ENCODE measurements around the gene ALDH9A1. TPM values are rescaled to one million over a fixed set of nuclear protein-coding genes. Genes with fewer than 3 reads are reported as not detected.

The ALDH9A1 gene
- total and polyA plus RNA-seq, 10 of the 15 experiments (the other 5 are each of a cell fraction or from before 2014, with no cell fraction given) = 25.7 to 106 (median 36.3) TPM

DNA sequence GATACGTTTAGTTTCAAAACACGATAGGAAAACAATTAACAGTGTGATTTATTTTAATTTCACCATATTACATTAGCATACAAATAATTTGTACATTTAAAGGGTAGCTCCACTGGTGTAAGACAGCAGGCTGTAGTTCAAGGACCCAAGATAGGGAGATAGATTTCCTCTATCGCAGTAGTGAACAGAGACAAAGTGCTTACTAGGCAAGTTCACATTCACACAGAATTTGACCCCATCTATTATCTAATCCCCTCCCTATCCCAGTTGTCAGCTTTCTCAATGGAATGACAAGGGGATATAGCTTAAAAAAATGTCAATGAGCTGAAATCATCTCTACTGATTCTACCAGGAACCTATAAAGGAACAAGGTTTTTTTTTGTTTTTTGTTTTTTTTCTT, 36.2 kb downstream of the ALDH9A1 start:
- no peak for FAIRE-seq
- Histone ChIP-seq H3K79me2 (ENCODE audit: control insufficient read depth, insufficient read depth, low read length) (no peaks in the 10 kb centered on the region), H3K27ac (ENCODE audit: control insufficient read depth, insufficient read depth) (no peak overlapping the region), H3K36me3 (ENCODE audit: control insufficient read depth in 2 of 2, insufficient read depth in 2 of 2, low read length in 1 of 2) (peaks cover 9 to 34% of the 10 kb centered on the region in 2 experiments), H2AFZ (ENCODE audit: control insufficient read depth, low read depth, low read length) (no peak overlapping the region), H4K20me1 (ENCODE audit: control insufficient read depth, insufficient read depth) (no peaks in the 10 kb centered on the region), H3K27me3 (replicated peaks in 1 of 2; ENCODE audit: control insufficient read depth in 2 of 2, insufficient read depth in 2 of 2, low read length in 1 of 2) (no peaks in the 10 kb centered on the region), H3K4me3 (no peak overlapping the region), H3K4me1 (ENCODE audit: control insufficient read depth, insufficient read depth, low read length) (no peaks in the 10 kb centered on the region), H3K9ac (ENCODE audit: control insufficient read depth, insufficient read depth, low read length) (no peak overlapping the region), H3K9me3 (replicated peaks; ENCODE audit: control insufficient read depth, insufficient read depth, low read length) (no peaks in the 10 kb centered on the region; the same call in 2 of the 3 replicates), H3K4me2 (ENCODE audit: control insufficient read depth, insufficient read depth) (no peak overlapping the region)
- CTCF ChIA-PET = no interaction called here
- TF ChIP-seq RAD51 (IDR thresholded peaks at IDR 0.05) (no peak), SREBF1 (IDR thresholded peaks at IDR 0.05; ENCODE audit: low read length) (no peak), EED (IDR thresholded peaks at IDR 0.05; ENCODE audit: low read depth) (no peak), TCF7 (IDR thresholded peaks at IDR 0.05; ENCODE audit: borderline replicate concordance) (no peak), TBL1XR1 (IDR thresholded peaks at IDR 0.05; ENCODE audit: low read depth, low read length) (no peak), MYB (IDR thresholded peaks at IDR 0.05; ENCODE audit: borderline replicate concordance, low read depth, low read length) (no peak), RCOR1 (conservative IDR thresholded peaks at IDR 0.05; ENCODE audit: low read depth, low read length) (no peak), STAT3 (IDR thresholded peaks at IDR 0.05; ENCODE audit: low read depth, low read length) (no peak), FOXK2 (IDR thresholded peaks at IDR 0.05) (no peak), RELA (IDR thresholded peaks at IDR 0.05; ENCODE audit: borderline replicate concordance, partially characterized antibody) (no peak)
- TF ChIP-seq, protein P1, sequence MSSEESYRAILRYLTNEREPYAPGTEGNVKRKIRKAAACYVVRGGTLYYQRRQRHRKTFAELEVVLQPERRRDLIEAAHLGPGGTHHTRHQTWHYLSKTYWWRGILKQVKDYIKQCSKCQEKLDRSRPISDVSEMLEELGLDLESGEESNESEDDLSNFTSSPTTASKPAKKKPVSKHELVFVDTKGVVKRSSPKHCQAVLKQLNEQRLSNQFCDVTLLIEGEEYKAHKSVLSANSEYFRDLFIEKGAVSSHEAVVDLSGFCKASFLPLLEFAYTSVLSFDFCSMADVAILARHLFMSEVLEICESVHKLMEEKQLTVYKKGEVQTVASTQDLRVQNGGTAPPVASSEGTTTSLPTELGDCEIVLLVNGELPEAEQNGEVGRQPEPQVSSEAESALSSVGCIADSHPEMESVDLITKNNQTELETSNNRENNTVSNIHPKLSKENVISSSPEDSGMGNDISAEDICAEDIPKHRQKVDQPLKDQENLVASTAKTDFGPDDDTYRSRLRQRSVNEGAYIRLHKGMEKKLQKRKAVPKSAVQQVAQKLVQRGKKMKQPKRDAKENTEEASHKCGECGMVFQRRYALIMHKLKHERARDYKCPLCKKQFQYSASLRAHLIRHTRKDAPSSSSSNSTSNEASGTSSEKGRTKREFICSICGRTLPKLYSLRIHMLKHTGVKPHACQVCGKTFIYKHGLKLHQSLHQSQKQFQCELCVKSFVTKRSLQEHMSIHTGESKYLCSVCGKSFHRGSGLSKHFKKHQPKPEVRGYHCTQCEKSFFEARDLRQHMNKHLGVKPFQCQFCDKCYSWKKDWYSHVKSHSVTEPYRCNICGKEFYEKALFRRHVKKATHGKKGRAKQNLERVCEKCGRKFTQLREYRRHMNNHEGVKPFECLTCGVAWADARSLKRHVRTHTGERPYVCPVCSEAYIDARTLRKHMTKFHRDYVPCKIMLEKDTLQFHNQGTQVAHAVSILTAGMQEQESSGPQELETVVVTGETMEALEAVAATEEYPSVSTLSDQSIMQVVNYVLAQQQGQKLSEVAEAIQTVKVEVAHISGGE (CRISPR knock-in tag; IDR thresholded peaks at IDR 0.05) = no peak
- TF ChIP-seq, protein P2, sequence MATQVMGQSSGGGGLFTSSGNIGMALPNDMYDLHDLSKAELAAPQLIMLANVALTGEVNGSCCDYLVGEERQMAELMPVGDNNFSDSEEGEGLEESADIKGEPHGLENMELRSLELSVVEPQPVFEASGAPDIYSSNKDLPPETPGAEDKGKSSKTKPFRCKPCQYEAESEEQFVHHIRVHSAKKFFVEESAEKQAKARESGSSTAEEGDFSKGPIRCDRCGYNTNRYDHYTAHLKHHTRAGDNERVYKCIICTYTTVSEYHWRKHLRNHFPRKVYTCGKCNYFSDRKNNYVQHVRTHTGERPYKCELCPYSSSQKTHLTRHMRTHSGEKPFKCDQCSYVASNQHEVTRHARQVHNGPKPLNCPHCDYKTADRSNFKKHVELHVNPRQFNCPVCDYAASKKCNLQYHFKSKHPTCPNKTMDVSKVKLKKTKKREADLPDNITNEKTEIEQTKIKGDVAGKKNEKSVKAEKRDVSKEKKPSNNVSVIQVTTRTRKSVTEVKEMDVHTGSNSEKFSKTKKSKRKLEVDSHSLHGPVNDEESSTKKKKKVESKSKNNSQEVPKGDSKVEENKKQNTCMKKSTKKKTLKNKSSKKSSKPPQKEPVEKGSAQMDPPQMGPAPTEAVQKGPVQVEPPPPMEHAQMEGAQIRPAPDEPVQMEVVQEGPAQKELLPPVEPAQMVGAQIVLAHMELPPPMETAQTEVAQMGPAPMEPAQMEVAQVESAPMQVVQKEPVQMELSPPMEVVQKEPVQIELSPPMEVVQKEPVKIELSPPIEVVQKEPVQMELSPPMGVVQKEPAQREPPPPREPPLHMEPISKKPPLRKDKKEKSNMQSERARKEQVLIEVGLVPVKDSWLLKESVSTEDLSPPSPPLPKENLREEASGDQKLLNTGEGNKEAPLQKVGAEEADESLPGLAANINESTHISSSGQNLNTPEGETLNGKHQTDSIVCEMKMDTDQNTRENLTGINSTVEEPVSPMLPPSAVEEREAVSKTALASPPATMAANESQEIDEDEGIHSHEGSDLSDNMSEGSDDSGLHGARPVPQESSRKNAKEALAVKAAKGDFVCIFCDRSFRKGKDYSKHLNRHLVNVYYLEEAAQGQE (IDR thresholded peaks at IDR 0.05; ENCODE audit: low read depth, low read length) = no peak
- TF ChIP-seq, protein P3, sequence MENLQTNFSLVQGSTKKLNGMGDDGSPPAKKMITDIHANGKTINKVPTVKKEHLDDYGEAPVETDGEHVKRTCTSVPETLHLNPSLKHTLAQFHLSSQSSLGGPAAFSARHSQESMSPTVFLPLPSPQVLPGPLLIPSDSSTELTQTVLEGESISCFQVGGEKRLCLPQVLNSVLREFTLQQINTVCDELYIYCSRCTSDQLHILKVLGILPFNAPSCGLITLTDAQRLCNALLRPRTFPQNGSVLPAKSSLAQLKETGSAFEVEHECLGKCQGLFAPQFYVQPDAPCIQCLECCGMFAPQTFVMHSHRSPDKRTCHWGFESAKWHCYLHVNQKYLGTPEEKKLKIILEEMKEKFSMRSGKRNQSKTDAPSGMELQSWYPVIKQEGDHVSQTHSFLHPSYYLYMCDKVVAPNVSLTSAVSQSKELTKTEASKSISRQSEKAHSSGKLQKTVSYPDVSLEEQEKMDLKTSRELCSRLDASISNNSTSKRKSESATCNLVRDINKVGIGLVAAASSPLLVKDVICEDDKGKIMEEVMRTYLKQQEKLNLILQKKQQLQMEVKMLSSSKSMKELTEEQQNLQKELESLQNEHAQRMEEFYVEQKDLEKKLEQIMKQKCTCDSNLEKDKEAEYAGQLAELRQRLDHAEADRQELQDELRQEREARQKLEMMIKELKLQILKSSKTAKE (IDR thresholded peaks at IDR 0.05; ENCODE audit: low read depth, poor library complexity, severe bottlenecking) = no peak
- TF ChIP-seq, protein P4, sequence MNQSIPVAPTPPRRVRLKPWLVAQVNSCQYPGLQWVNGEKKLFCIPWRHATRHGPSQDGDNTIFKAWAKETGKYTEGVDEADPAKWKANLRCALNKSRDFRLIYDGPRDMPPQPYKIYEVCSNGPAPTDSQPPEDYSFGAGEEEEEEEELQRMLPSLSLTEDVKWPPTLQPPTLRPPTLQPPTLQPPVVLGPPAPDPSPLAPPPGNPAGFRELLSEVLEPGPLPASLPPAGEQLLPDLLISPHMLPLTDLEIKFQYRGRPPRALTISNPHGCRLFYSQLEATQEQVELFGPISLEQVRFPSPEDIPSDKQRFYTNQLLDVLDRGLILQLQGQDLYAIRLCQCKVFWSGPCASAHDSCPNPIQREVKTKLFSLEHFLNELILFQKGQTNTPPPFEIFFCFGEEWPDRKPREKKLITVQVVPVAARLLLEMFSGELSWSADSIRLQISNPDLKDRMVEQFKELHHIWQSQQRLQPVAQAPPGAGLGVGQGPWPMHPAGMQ (IDR thresholded peaks at IDR 0.05; ENCODE audit: borderline replicate concordance) = no peak
- intact Hi-C loops (cut with micrococcal nuclease; ENCODE audit: unreplicated experiment) = no loop called here
- SMC1A ChIA-PET (ENCODE audit: uncharacterized antibody, unreplicated experiment) = interaction anchor here (0.6 to 2.2 kb wide), 2 partner anchors 19 to 24 kb away, joined by 5 to 7 read pairs; no protein-coding TSS in a partner anchor
- BruUV-seq (replicated peaks) = TSS peak; percentile 73
- no peak for DNase-seq (ENCODE audit: low read depth, low spot score)
- RAD21 ChIA-PET (ENCODE audit: unreplicated experiment) = no interaction called here
- 98% methylated on average over 3 of the region's 3 CpGs for WGBS (ENCODE audit: insufficient coverage, insufficient replicate concordance, low lambda C conversion rate, missing lambda C conversion rate)
- POLR2A ChIA-PET = no interaction called here
- in situ Hi-C loops (cut with MboI) = no loop called here
- no peak for ATAC-seq

All from GM12878 (cell line).